GM12874 (cell line): ENCODE measurements around the gene MAP3K4.

Source experiments
- TF ChIP-seq, protein P1 (sequence below): IDR thresholded peaks from 2 replicates; pipeline ENCODE4 v1.5.1; 2011; ENCODE audit warnings: low read depth, mild to moderate bottlenecking, control low read depth, low read length, moderate library complexity; ENCODE audit not compliant: insufficient read depth

MAP3K4 gene

GRCh38 chr6:160999516-160999915 is 7.9 kb downstream of the MAP3K4 start:
- TF ChIP-seq, protein P1, sequence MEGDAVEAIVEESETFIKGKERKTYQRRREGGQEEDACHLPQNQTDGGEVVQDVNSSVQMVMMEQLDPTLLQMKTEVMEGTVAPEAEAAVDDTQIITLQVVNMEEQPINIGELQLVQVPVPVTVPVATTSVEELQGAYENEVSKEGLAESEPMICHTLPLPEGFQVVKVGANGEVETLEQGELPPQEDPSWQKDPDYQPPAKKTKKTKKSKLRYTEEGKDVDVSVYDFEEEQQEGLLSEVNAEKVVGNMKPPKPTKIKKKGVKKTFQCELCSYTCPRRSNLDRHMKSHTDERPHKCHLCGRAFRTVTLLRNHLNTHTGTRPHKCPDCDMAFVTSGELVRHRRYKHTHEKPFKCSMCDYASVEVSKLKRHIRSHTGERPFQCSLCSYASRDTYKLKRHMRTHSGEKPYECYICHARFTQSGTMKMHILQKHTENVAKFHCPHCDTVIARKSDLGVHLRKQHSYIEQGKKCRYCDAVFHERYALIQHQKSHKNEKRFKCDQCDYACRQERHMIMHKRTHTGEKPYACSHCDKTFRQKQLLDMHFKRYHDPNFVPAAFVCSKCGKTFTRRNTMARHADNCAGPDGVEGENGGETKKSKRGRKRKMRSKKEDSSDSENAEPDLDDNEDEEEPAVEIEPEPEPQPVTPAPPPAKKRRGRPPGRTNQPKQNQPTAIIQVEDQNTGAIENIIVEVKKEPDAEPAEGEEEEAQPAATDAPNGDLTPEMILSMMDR: no peak

DNA sequence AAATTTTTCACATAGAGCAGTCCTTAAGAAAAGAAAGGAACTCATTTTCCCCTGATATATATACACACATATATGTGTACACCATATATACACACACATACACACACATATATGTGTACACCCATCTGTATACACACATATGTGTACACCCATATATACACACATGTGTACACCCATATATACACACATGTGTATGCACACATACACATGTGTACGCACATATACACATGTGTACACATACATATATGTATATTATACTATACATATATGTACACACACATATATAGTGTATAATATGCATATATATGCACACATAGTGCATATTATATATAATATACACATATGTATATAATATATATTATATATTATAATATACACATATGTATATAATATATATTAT is 9.1 kb downstream of the MAP3K4 start:
- TF ChIP-seq, protein P1: no peak

DNA sequence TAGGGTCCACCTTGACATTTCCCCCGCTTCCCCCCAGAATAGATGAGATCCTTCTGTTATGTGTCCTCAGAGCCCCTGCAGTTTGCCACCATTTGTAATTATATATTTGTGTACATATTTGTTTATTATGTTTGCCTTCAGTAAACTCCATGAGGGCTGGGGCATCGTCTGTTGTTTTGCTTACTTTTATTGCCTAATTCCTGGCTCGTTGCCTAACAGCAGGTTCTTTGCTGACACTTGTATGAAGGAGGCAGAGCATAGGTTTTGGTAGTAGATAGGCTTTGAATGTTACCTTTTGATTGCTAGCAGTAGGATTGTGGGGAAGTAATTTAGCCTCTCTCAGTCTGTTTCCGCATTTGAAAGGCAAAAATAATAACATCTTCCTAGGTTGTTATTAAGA is 9.9 kb downstream of the MAP3K4 start:
- TF ChIP-seq, protein P1: no peak

DNA sequence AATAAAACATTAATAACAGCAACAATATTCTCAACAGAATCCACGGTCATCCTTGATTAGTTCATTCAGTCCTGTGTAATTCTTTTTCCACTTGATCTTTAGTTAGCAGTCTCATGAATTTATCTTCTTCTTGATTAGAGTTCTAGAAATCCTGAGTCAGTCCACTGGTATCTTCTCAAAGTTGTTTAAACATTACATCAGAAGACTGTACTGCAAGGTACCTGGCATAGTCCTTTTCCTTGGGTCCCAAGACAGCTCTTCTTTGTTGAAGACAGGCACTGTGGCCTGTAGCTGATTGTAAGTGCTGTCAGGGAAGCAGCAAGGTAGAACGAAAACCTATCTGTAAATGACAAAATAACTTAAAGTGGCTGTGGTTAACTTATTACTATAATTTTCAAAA is 11.8 kb downstream of the MAP3K4 start:
- TF ChIP-seq, protein P1: no peak

- TF ChIP-seq, protein P1: no peak
Observed at GRCh38 chr6:161008245-161008644, 16.7 kb downstream of the MAP3K4 start.

DNA sequence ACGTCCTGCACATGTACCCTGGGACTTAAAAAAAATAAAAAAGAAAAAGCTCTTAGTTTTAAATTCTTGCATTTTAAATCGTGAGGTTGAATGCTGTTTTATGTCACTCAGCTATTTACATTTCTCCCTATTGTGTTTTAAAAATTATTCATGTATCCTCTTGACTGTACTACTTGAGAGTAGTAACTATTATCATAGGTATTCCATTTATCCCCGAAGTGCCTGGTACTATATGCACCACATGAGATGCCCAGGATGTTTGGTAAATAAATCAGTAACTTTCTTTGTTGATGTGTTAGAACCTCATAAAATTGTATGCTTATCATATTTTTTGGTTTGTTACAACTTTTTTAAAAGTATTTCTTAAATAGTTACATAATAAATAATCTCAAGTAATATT is 18.4 kb downstream of the MAP3K4 start:
- TF ChIP-seq, protein P1: no peak

- TF ChIP-seq, protein P1: no peak
Observed at GRCh38 chr6:161010418-161010817, 18.8 kb downstream of the MAP3K4 start.
